Peyer's patch (tissue), 4 donors: Measurements from ENCODE around the gene ZNF841. TPM values are rescaled to one million over a fixed set of nuclear protein-coding genes. Genes with fewer than 3 reads are reported as not detected.
"Not testable (repeated sequence)": the region's sequence is repeated elsewhere in the genome, so short reads cannot be mapped to it uniquely, and the experiment has no call there.

Source experiments
- DNase-seq, 3 donors: peaks; one replicate each; pipeline ENCODE4 v3.0.0-alpha.2; 2017 to 2019
- H3K27ac ChIP-seq, 4 donors: fragments of 200-600 bp; sonication (generic); one replicate each; pipeline ENCODE4 v1.5.1; 2016 to 2019
- H3K27me3 ChIP-seq, 2 donors: fragments of 200-600 bp; sonication (generic); one replicate each; pipeline ENCODE4 v1.5.1; 2019
- H3K36me3 ChIP-seq, 3 donors: fragments of 200-600 bp; sonication (generic); one replicate each; pipeline ENCODE4 v1.5.1; 2016 to 2019
- H3K4me1 ChIP-seq, 4 donors: fragments of 200-600 bp; sonication (generic); one replicate each; pipeline ENCODE4 v1.5.1; 2016 to 2019
- H3K4me3 ChIP-seq, 4 donors: fragments of 200-600 bp; sonication (generic); 1 replicate in 3 of 4; 2 replicates in 1 of 4; pipeline ENCODE4 v1.5.1; 2016 to 2019; ENCODE audit warnings: mild to moderate bottlenecking in 1 of 4
- H3K9me3 ChIP-seq, 4 donors: fragments of 200-600 bp; sonication (generic); one replicate each; pipeline ENCODE4 v1.5.1; 2016 to 2019; ENCODE audit warnings: mild to moderate bottlenecking in 1 of 4
- CTCF ChIP-seq, 6 experiments: fragments of 450-650 bp in 4 of 6; fragments of 200-600 bp in 2 of 6; sonication (generic) in 1 of 6; IDR thresholded peaks; one replicate each; pipeline ENCODE4 v1.5.1; 2017 to 2019; ENCODE audit warnings: antibody characterized with exemption in 6 of 6, mild to moderate bottlenecking in 3 of 6, moderate library complexity in 1 of 6
- POLR2A ChIP-seq, 2 donors: fragments of 450-650 bp; IDR thresholded peaks; one replicate each; pipeline ENCODE4 v1.5.1; 2017; ENCODE audit warnings: antibody characterized with exemption in 2 of 2, mild to moderate bottlenecking in 2 of 2, moderate library complexity in 2 of 2
- total RNA-seq, 4 donors: library from RNA; depleted of rRNA; stranded (reverse); fragments of >200 nt; gene quantifications; one replicate each; pipeline ENCODE4 v1.1.0, GENCODE V29; 2016

ZNF841 gene
- total RNA-seq, 4 donors from 2014 or later = 18.4 to 56.9 (median 24.5) TPM

GRCh38 chr19:52114691-52115090 is 19.1 kb upstream of the ZNF841 start:
- peaks cover 0 to 100% (median 47%) of the 10 kb centered on the region in 4 donors for H3K9me3 ChIP-seq
- peaks cover 5 to 47% (median 7%) of the 10 kb centered on the region in 3 donors for H3K36me3 ChIP-seq

GRCh38 chr19:52112624-52113023 is 17.1 kb upstream of the ZNF841 start:
- no peak for DNase-seq
- Histone ChIP-seq H3K9me3 (peaks cover 0 to 100% (median 40%) of the 10 kb centered on the region in 4 donors), H3K4me1 (no peaks in the 10 kb centered on the region), H3K27ac (no peak overlapping the region), H3K36me3 (peaks cover 0 to 27% (median 4%) of the 10 kb centered on the region in 3 donors), H3K4me3 (no peak overlapping the region), H3K27me3 (no peaks in the 10 kb centered on the region)
- TF ChIP-seq CTCF (IDR thresholded peaks at IDR 0.05) (no peak), POLR2A (IDR thresholded peaks at IDR 0.05) (no peak)

More at GRCh38 chr19:52114691-52115090, 19.1 kb upstream of the ZNF841 start:
- no peak for TF ChIP-seq POLR2A (IDR thresholded peaks at IDR 0.05)
- no peak for DNase-seq
- Histone ChIP-seq H3K27me3 (no peaks in the 10 kb centered on the region), H3K4me1 (no peaks in the 10 kb centered on the region), H3K27ac (no peak overlapping the region), H3K4me3 (no peak overlapping the region)

- Histone ChIP-seq H3K9me3 (peaks cover 0 to 98% (median 32%) of the 10 kb centered on the region in 4 donors), H3K4me1 (no peaks in the 10 kb centered on the region), H3K36me3 (peaks cover 0 to 8% (median 0%) of the 10 kb centered on the region in 3 donors), H3K27me3 (no peaks in the 10 kb centered on the region), H3K27ac (no peak overlapping the region), H3K4me3 (no peak overlapping the region)
- TF ChIP-seq POLR2A (IDR thresholded peaks at IDR 0.05) = no peak
- no peak for TF ChIP-seq CTCF (IDR thresholded peaks at IDR 0.05)
- DNase-seq = no peak
These were observed 15.2 kb upstream of the ZNF841 start for GRCh38 chr19:52110780-52111179.

GRCh38 chr19:52102782-52103181 is 7.2 kb upstream of the ZNF841 start:
- no peak for DNase-seq
- no peaks in the 10 kb centered on the region for H3K36me3 ChIP-seq
- peaks cover 0 to 56% (median 4%) of the 10 kb centered on the region in 4 donors for H3K9me3 ChIP-seq
- TF ChIP-seq POLR2A (IDR thresholded peaks at IDR 0.05) = no peak
- TF ChIP-seq CTCF (IDR thresholded peaks at IDR 0.05) = no peak
- no peak overlapping the region for H3K4me3 ChIP-seq
- no peaks in the 10 kb centered on the region for H3K27me3 ChIP-seq
- H3K27ac ChIP-seq = no peak overlapping the region
- H3K4me1 ChIP-seq = no peaks in the 10 kb centered on the region

GRCh38 chr19:52101866-52102562 is 6.4 kb upstream of the ZNF841 start:
- Histone ChIP-seq H3K4me3 (no peak overlapping the region), H3K36me3 (no peaks in the 10 kb centered on the region), H3K9me3 (peaks cover 0 to 48% (median 2%) of the 10 kb centered on the region in 4 donors), H3K4me1 (no peaks in the 10 kb centered on the region), H3K27ac (no peak overlapping the region), H3K27me3 (no peaks in the 10 kb centered on the region)
- TF ChIP-seq POLR2A (IDR thresholded peaks at IDR 0.05) = no peak
- TF ChIP-seq CTCF (IDR thresholded peaks at IDR 0.05) = no peak
- DNase-seq = no peak

GRCh38 chr19:52099497-52100138 is 4.1 kb upstream of the ZNF841 start:
- no peak overlapping the region for H3K4me3 ChIP-seq
- H3K27ac ChIP-seq = no peak overlapping the region
- TF ChIP-seq CTCF (IDR thresholded peaks at IDR 0.05) = no peak
- TF ChIP-seq POLR2A (IDR thresholded peaks at IDR 0.05) = no peak
- peaks cover 0 to 34% (median 0%) of the 10 kb centered on the region in 4 donors for H3K9me3 ChIP-seq
- H3K36me3 ChIP-seq = no peaks in the 10 kb centered on the region
- H3K4me1 ChIP-seq = peaks cover 0 to 2% (median 0%) of the 10 kb centered on the region in 4 donors
- no peaks in the 10 kb centered on the region for H3K27me3 ChIP-seq
- DNase-seq = no peak

- peaks cover 0 to 30% (median 0%) of the 10 kb centered on the region in 4 donors for H3K9me3 ChIP-seq
- peaks cover 0 to 20% (median 3%) of the 10 kb centered on the region in 3 donors for H3K36me3 ChIP-seq
- not testable (repeated sequence) for H3K27ac ChIP-seq, H3K4me1 ChIP-seq, H3K27me3 ChIP-seq, H3K4me3 ChIP-seq, DNase-seq
These were observed 851 bp upstream of the ZNF841 start for GRCh38 chr19:52096416-52096815.
